ENCODE data around the gene NYAP2.

GRCh38 chr2:225558399-225559071 is 159.0 kb downstream of the NYAP2 start:
- TF ChIP-seq CTCF (conservative IDR thresholded peaks at IDR 0.05; ENCODE audit: low read length) = no peak
- no peak for TF ChIP-seq EZH2phosphoT487 (IDR thresholded peaks at IDR 0.05; ENCODE audit: borderline replicate concordance, low read depth, low read length)

Data from OCI-LY7 (cell line).